T-helper 22 cell (primary cell): ENCODE measurements around the gene SYT3.

Experiments
- DNase-seq: peaks from one replicate; pipeline ENCODE4 v3.0.0-alpha.2; 2020; ENCODE audit warnings: low read depth

The SYT3 gene, protein sequence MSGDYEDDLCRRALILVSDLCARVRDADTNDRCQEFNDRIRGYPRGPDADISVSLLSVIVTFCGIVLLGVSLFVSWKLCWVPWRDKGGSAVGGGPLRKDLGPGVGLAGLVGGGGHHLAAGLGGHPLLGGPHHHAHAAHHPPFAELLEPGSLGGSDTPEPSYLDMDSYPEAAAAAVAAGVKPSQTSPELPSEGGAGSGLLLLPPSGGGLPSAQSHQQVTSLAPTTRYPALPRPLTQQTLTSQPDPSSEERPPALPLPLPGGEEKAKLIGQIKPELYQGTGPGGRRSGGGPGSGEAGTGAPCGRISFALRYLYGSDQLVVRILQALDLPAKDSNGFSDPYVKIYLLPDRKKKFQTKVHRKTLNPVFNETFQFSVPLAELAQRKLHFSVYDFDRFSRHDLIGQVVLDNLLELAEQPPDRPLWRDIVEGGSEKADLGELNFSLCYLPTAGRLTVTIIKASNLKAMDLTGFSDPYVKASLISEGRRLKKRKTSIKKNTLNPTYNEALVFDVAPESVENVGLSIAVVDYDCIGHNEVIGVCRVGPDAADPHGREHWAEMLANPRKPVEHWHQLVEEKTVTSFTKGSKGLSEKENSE

DNA sequence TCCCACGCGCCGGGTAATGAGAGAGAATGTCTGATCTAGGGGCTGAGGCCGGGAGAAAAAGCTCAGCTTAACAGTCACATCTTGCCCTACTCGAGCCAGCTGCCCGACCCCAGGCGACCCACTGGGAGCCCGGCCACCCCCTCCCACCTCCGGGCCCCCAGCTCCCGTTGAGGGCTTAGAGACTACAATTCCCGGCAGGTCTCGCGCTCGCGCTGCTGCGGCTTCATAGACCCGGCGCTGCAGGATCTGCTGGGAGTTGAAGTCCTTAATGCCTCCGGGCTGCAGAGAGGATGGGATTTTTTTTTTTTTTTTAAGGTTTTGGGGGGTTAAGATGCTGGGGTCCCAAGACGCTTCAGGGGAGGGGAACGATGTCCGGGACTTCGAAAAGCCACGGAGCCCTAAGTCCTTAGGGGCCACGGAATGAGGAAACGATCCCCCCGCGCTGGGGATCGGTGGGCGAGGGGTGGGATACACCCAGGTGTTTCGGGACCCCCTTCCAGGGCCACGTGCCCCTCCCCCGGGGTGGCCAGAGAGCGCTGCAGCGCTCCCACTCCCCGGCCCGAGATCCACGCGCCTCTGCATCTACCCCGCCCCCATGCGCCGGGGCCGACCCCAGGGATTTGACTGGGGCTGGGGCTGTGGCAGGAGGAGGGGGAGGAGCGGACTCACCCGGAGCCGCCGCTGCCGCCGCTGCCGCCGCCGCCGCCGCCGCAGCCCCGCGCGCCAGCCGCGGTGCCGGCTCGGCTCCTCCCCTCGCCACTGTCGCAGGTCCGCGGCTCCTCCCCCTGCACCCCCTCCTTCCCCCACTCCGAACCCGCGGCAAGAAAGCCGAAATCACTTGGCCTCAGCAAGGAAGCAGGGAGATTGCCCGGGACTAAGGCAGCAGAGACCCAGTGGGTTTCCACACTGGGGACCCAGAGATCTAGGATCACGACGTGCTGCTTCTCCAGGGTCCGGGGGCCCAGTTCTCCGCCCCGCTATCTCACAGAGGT, at the start of gene SYT3:
Gene SYT3 (minus strand): TSS at position 761 of the 992 bp plus-strand sequence. CDS start 2,470 bp downstream, outside the sequence.
- DNase-seq, result no peak

DNA sequence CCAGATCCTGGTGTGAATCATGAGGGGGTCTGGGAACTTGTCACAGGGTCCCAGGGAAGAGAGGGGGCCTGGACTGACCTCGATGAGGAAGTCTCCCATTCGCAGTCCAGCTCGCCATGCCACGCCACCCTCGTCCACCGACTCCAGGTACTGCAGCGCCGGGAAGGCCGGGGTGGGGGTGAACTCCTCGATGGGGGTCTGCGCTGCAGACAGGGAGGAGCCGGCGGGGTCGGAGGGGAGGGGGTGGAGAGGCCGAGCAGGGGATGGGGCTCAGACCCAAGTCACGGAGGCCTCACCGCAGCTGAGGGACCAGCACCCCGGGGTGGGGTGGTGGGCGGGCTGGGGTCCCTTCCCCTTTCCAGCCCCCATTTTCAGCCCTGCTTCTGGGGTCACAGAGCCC, 49.1 kb upstream of the SYT3 start:
- DNase-seq, result no peak

DNA sequence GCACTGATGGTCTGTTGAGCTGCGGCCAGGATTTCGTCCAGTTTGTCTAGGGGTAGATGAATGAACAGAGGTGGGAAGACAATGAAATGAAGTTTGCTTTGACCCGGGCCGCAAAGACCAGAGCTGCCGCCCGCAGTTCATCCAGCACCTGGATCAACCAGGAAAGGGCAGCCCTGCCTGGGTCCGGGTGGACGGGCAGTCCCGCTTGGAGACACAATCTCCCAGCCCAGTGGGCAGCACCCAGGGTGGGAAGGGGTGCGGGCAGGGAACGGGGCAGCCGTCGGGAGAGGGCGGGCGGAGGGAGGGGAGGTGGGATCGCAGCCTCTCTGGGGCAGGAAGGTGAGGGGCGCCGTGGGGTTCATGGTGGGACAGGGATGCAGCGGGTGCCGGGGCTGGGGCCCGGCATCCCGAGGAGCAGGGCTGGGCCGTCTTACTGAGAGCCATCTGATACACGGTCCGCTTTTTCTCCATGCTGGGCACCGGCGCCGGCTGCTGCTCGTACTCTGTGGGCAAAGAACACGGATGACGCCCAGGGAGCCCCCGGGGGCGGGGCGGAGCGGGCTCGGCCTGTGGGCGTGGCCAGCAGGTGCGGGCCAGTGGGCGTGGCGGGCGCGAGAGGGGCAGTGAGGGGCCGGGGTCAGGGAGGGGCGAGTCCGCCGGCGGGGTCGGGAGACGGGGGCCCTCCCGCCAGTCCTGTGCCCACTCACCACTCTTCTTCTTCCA, 46.8 kb upstream of the SYT3 start:
- no peak for DNase-seq

DNA sequence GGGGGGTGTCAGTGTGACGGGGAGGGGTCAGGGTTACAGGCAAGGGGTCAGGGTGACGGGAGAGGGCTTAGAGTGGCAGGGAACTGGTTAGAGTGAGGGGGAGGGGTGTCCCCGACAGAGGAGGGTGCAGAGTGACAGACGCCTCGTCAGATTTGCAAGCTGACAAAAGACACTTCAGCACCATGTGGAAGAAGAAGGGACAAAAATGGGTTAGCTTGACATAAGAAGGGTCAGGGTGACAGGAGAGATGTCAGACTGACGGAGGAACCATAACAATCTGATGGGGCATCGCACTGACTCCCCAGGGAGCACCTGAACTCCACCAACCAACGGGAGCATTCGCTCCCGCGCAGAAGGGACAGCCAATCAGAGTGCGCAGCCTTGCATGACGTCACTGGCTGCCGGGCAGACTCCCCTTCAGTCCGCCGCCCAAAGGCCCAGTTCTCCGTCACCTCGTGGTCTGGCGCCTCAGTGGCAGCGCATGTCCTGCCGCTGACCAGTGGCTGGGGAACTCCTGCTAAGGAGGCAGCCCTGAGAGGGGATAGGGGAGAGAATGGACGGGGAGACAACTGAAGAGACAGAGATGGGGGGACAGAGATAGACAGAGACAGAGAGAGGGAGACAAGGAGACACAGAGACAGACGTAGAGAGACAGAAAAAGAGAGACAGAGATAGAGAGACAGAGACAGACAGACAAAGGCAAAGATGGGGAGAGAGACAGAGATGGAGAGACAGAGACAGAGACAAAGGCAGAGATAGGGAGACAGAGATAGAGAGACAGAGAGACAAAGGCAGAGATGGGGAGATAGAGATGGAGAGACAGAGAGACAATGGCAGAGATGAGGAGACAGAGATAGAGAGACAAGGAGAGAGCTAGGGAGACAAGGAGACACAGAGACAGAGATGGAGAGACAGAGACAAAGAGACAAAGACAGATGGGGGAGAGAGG, 39.8 kb upstream of the SYT3 start:
- peak; percentile 46 for DNase-seq

DNA sequence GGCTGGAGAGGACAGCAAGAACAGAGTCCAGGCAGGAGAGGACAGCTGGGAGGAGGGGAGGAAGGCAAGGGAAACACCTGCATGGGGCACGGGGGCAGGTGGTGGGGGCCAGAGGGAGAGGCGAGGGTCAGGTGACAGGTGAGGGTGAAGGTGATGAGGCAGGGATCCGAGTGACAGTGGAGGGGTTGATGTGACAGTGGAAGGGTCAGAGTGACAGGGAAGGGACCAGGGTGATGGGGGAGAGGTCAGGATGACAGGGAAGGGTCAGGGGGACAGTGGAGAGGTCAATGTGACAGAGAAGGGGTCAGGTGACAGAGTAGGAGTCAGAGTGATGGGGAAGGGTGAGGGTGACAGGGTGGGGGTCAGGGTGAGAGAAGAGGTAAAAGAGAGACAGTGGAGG, 38.6 kb upstream of the SYT3 start:
- no peak for DNase-seq

DNA sequence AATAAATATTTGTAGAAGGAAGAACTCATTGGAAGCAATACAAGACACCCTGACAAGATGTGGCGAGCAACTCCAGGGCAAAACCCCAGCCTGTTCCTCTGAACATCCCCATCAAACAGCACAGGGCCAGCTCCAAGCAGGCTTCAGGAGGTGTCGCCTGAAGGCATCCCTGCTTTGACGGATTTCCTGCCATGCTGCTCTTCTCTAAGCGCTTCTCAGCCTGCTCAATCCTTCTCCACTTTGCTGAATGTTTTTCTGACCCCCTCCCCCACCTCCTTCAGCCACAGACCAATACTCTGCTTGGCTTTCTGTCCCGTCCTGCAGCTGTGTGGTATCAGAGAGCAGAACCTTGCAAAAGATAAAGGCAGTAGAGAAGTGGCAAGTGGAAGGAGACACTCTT, 38.0 kb upstream of the SYT3 start:
- no peak for DNase-seq

DNA sequence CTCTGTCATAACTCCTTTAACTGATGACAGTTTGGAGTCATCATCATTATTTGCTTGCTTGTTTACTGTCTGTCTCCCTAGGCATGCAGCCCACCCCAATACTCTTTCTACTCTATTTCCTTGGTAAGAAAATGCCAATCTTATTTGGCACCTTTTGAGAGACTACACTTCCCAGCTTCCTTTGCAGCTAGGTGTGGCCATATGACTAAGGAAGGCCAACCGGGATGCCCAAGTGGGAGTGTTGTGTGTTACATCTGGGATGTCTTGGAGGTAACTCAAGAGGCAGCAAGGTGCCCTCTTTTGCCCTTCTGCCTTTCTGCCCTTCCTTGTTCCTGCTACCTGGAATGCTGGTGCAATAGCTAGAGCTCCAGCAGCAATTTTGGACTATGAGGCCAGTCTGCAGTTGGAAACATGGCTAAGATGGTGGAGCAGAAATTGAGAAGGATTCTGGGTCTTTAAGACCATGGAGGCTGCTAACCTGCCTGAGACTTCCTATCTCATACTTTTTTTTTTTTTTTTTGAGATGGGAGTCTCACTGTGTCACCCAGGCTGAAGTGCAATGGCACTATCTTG, 37.0 kb upstream of the SYT3 start:
- DNase-seq, result no peak

DNA sequence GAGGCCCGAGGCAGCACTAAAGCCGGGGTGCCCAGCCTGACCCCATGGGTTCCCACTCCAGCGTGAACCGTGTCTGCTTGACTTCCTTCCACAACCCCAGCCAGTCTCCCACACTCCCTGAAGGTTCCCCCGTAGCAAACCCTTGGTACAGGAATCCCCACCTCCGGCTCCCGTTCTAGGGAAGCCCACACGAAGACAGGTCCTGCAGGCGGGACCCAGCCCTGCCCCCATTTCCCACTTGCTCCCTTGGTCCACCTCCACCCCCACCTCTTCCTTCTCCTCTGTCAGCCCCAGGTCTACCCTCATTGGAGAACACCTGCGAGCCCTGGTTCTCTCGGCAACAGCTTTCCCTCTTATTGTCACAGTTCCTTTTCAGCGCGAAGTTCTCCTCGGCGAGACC, 33.4 kb upstream of the SYT3 start:
- no peak for DNase-seq

DNA sequence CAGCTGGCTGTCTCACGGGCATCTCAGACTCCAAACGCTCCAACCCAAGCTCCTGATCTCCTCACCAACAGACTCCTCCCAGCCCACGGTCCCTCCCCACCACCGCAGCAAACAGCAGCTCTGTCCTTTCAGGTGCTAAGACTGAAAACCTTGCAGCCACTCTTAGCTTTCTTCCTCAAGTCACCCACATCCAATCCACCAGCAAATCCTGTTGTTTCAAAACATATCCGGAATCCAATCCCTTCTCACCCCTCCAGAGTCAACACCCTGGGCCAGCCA, 30.4 kb upstream of the SYT3 start:
- DNase-seq, result no peak

DNA sequence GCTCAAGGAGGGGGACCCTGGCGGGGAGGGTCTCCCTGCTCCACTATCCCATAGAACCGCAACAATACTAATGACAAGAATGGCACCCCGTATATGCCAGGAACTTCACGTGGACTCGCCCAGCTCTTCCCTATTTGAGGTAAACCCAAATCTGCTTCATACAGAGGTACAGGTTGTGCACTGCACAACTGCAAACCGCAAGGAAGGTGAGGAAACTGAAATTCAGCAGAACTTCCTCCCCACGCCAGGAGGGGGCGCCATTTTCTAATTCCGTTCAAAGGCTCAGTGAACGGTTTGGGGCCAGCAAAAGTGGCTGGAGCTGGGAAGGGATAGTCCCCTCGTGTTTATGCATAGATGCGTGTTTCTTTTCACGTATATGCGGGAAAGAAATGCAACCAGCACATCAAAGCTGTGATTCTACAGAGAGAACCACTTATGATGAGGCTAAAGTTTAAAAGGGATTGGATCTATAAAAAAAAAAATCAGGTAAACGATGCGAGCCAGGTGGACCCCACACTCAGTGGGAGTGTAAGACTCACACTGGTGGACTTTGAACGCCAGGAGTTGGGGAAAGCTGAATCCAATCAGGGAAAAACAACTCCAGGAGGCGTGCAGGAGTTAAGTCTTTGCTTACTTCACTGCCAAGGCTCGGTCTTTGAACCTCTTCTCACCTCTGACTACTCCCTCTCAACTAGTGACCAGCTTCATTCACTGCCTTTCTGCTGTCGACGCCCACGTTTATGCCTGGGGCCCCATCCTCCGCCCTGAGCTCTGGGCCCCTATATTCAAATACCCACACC, 29.8 kb upstream of the SYT3 start:
- no peak for DNase-seq

DNA sequence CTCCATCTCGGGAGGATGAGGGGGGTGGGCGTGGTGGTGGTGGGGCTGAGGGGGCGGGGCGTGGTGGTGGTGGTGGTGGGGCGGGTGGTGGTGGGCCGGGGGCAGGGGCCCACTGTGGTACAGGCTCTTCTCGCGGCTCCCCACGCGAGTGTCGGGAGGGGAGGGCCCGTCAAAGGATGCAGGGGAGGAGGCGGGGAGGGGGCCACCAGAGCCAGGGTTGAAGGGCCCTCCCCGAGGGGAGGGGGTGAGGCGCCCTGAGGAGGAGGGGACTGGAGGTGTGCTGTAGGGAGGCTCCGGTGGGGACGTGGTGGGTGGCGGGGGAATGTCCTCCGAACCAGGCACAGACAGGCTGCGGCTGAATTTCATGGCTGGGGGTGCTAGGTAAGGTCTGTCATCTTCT, 29.2 kb upstream of the SYT3 start:
- DNase-seq, result no peak

DNA sequence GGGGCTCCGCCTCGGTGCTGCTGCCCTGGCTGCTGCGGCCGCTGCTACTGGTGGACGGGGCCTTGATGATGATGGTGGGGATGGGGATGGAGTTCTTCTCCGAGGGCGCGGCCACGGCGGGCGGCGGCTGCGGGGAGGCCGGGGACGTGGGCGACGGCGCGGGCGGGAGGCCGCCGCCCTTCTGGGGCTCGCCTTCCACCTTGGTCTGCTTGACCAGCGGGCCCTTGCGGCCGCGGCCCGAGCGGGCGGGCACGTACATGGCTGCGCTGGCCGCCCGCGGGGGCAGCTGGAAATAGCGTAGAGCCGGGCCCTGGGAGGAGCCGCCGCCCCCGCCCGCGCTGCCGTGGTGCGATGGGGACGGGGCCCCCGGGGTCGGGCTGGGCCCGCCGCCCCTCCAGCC, 28.7 kb upstream of the SYT3 start:
- no peak for DNase-seq

DNA sequence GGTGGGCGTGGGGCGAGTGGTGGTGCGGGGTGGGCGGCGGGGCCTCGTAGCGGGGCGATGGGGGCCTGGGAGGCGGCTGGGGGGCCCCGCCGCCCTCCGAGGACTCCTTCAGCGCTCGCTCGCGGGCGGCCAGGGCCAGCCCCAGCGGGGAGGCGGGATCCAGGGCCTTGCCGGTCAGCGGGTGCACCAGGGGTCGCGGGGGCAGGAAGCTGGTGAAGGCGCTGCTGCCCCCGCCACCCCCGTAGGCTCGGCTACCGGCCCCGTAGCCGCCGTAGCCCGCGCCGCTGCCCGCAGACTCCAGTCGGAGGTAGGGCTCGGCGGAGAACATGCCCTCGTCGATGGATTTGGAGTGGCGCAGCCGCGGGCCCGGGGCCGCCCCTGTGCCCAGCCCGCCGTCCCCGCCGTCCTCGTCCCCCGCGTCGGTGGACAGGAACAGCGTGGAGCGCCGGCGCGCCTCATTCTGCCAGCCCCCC, 28.1 kb upstream of the SYT3 start:
- DNase-seq, result no peak

DNA sequence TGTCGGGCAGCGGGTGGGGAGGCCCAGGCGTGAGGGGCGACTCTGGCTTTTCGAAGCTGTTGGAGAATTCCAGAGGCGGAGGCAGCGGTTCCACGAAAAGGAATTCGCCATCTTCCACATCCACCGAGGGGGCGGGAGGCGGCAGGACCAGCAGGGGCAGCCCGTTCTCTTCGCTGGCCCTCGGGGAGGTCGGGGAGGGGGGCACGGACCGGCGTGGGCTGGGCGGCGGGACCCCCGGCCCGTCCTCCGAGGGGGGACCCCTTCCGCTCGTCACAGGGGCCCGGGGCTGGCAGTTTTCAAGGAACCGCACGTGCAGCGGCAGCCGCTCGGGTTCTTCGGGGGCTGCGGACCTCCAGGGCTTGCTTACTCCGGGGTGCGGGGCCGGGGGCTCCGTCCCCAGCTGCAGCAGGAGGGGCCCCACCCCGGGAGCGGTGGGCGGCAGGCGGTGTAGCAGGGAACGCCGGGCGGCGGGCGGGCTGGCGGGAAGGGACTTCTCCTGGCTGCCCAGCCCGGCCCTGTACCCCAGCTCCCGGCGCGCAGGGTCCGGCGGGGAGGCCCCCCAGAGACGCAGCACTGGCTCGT, 27.6 kb upstream of the SYT3 start:
- no peak for DNase-seq

DNA sequence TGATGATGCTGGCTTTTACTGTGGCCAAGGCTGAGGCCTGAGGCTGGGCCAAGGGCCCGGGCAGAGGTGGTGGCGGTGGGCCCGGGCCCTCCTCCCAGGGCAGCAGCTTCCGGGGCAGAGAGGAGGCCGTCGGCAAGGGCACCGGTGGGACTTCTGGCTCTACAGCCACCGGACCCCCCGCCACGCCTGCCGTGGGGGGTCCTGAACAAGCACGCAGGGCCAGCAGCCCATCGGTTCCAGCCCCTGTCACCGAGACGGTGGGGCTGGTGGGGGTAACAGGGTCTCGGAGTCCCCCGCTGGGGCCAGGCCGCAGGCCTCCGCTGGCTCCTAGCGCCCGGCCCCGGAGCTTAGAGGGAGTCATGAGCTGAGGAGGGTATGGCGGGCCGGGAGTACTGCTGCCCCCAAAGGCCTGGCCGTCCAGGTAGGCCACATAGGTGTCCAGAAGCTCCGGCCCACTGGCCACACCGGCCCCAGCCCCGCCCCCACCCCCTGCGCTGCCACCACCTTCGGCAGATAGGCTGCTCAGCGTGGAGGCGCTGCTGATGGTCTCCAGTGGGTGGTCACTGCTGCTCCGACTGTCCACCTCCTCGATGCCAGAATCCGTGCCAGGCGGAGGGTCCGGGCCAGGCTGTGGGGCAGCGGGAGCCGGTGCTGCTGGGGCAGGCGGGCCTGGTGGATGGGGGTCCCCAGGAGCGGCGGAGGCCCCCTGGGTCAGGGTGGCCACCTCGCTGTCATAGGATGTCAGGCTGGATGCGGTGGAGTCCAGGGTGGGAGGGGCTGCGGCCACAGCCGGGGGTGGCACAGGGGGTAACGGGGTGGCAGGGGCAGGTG, 26.9 kb upstream of the SYT3 start:
- no peak for DNase-seq

DNA sequence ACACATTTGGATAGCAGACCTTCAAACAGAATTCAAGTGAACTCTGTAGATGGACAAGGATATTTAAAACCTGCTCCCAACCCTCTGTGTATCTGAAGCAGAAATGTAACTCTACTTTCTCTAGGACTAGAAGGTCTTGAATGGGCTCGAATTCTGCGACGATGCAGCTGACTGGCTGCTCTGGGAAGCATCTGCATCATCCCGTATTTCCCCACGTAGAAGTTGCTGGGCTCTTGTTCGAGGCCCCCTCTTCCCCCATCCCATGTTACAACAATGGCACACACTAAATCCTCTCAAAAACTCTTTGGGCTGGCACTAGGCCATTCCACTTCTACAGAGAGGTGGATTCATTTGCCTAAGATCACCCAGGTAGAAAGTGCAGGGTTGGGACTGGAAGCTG, 24.5 kb upstream of the SYT3 start:
- DNase-seq, result no peak

DNA sequence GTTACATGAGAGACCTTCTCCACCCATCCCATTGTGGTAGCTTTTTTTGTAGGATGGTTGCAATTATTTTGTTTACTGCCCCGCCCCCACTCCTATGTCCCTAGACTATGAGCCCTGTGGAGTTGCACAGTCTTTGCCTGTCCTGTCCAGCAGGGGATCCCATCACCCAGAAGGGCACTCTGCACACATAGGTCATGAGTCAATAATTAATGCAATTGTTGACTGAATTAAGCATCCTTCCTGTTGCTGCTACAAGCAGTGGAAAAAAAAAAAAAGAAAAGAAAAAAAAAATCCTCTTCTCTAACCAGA, 23.8 kb upstream of the SYT3 start:
- no peak for DNase-seq

DNA sequence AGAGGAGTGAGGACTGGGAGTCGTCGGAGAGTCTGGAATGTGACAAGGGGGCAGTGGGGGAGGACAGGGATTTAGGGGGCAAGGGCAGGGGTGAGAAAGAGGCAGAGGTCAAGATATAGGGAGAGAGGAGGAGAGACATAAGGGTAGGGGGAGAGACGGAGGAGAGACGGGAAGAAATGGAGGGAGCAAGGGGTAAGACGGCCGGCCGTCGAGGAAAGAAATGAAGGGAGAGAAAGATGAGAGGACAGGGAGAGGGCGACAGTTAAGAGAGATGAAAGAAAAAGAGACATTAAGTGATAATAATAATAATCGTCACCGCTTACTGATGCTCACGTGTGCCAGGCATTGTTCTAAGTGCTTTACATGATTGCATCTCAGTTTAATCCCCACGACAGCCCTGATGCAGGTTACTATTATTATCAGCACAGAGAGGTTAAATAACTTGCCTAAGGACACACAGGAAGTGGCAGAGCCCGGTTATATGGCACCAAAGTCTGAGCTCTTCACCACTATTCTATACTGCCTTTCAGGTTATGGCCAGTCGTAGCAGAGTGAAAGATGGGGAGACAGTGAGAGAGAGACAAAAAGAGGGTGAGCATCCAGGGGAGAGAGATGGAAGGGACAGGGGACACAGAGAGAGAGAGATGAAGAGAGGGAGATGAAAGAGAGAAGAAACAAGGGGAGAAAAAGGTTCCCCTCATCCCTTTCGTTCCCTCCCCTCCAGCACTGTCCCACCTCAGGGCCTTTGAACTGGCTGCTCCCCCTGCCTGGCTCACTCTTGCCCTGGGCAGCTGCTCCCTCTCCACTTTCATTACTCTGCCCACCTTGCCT, 23.2 kb upstream of the SYT3 start:
- DNase-seq, result no peak
